Upper lobe of right lung (tissue), 1 donor: ENCODE data around the gene MGARP. TPM values are rescaled to one million over a fixed set of nuclear protein-coding genes. Genes with fewer than 3 reads are reported as not detected.

Source experiments
- ATAC-seq: fragments of 200-7000 bp; cut with Tn5 transposase; one replicate; pipeline ENCODE4 v1.9.1; 2020; ENCODE audit warnings: mild to moderate bottlenecking, moderate library complexity
- DNase-seq: peaks from one replicate; pipeline ENCODE4 v3.0.0-alpha.2; 2020
- H3K27ac ChIP-seq: fragments of 200-600 bp; one replicate; pipeline ENCODE4 v1.8.0; 2022
- H3K27me3 ChIP-seq: fragments of 200-600 bp; one replicate; pipeline ENCODE4 v1.8.0; 2022; ENCODE audit warnings: mild to moderate bottlenecking
- H3K36me3 ChIP-seq: fragments of 200-600 bp; one replicate; pipeline ENCODE4 v1.8.0; 2022
- H3K4me1 ChIP-seq: fragments of 200-600 bp; one replicate; pipeline ENCODE4 v1.8.0; 2022
- H3K4me3 ChIP-seq: fragments of 200-600 bp; one replicate; pipeline ENCODE4 v1.8.0; 2022; ENCODE audit warnings: mild to moderate bottlenecking
- H3K9me3 ChIP-seq: fragments of 200-600 bp; one replicate; pipeline ENCODE4 v1.8.0; 2022
- CTCF ChIP-seq: fragments of 200-600 bp; IDR thresholded peaks from one replicate; pipeline ENCODE4 v1.8.0; 2022; ENCODE audit warnings: antibody characterized with exemption
- intact Hi-C: fragments of 100-400 bp; cut with DNase I; formaldehyde crosslinking; loops from one replicate; pipeline ENCODE4 v1.11.0; 2022
- total RNA-seq: library from RNA; stranded (reverse); fragmentation: NEBNext Ultra II Directional; extraction: Animal tissue kit (Norgen Biotek cat#: 25700); gene quantifications from one replicate; pipeline ENCODE4 v1.2.1, GENCODE V29; 2021
- donor health status: DM: no; HTN: yes; CAD: no; lungs with severe emphysema.

The MGARP gene
- total RNA-seq, 1 donor from 2014 or later, result 0.75 TPM

DNA sequence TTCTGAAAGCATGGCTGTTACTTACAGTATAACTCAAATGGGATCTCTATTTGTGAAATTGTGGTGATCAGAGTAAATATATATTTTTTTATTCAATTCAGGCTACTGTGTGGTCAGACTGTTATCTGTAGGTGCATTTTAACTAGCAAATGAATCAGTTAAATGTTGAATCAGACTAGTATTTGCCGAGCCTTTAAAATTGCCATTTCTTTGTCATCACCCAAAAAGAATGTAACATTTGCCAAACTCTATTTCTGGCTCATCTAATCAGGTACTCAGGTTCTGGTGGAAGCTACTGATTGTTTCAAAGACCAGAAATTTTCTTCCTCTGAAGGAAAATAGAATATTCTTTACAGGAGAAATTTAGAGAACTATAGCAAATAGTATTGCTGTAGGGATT is 19.5 kb upstream of the MGARP start:
- Histone ChIP-seq H3K27me3 (no peaks in the 10 kb centered on the region), H3K4me3 (peak overlapping the region; percentile 84), H3K9me3 (no peaks in the 10 kb centered on the region), H3K27ac (no peak overlapping the region), H3K36me3 (no peaks in the 10 kb centered on the region), H3K4me1 (peaks cover 36% of the 10 kb centered on the region)
- intact Hi-C loops, result no loop called here
- no peak for ATAC-seq
- TF ChIP-seq CTCF, result no peak
- no peak for DNase-seq

DNA sequence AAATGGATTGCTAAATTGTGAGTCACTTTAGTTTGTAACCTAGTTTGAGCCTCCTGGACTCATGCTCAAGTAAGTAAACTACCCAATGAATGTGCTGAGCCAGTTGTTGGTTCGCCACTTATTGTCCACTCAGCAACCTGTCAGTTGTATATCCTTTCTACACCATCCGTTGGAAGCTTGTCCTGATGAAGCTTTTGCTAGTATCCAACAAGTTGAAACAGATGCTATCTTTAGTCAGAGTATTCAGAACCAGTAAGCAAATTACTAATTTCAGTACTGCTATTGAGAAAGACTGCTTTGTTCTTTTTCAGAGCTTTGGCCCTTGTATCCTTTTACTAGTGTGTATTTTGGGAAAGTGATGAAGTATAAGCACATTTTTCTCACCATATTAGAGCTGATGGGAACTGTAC is 17.0 kb upstream of the MGARP start:
- no peaks in the 10 kb centered on the region for H3K27me3 ChIP-seq
- H3K36me3 ChIP-seq, result peaks cover 18% of the 10 kb centered on the region
- DNase-seq (no peak), ATAC-seq (no peak)
- H3K9me3 ChIP-seq, result no peaks in the 10 kb centered on the region
- H3K27ac ChIP-seq, result no peak overlapping the region
- intact Hi-C loops, result no loop called here
- H3K4me1 ChIP-seq, result peaks cover 27% of the 10 kb centered on the region
- no peak for TF ChIP-seq CTCF
- H3K4me3 ChIP-seq, result no peak overlapping the region

DNA sequence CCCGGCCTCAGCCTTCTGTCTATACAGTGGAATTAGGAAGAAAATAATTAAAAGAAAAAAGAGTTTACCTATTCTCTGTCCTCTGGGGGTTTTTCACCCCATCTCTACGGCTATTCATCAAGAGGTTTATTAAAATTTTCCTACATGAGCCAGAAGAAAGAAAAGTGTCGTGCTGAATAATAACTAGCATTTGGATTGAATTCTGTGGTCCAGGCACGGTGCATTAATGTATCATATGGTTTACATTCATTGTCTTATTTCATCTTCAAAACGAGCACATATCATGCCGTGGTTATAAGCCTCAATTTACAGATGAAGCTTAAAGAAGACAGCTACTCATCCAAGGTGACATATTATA is 15.9 kb upstream of the MGARP start:
- no peaks in the 10 kb centered on the region for H3K9me3 ChIP-seq
- no peaks in the 10 kb centered on the region for H3K27me3 ChIP-seq
- H3K4me1 ChIP-seq, result peaks cover 27% of the 10 kb centered on the region
- peaks cover 28% of the 10 kb centered on the region for H3K36me3 ChIP-seq
- peak overlapping the region; percentile 90 for H3K27ac ChIP-seq
- no peak for DNase-seq
- H3K4me3 ChIP-seq, result peak overlapping the region; percentile 79
- no peak for TF ChIP-seq CTCF
- intact Hi-C loops, result no loop called here
- ATAC-seq, result no peak

DNA sequence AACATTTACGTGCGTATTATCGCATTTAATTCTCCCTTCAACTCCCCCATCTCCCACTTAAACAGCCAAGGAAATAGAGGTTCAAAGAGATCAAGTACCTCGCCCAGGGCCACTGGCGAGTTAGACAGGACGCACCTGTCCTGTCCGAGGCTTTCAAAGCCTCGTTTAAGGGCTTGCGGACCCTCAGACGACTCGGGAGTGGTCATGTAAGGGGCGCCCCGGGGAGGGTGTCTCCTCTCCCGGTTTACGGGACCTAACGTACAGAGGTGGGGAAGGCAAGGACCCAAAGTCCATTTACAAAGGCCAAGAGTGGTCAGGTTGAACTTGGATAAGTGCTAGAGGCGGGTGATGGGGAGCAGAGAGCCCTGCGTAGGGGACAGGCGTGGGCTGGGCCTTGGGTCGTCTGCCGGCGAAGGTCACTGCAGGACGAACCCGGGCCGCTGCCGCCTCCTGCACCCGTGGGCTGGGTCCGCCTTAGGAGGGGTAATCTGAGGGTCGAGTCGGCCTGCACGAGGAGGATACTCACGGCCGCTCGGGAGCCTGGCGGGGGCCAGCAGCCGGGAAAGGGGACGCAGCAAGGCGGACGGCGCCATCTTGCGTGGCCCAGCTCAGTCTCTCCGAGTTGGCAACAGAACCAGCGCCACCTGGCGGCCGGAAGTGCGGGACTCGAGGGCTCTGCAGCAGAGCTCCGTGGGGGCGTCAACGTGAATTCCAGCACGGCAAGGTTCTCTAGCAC is 15.3 kb upstream of the MGARP start:
- peaks cover 34% of the 10 kb centered on the region for H3K36me3 ChIP-seq
- DNase-seq (peak; percentile 98), ATAC-seq (peak; percentile 100)
- peaks cover 25% of the 10 kb centered on the region for H3K4me1 ChIP-seq
- H3K27ac ChIP-seq, result peak overlapping the region; percentile 90
- H3K9me3 ChIP-seq, result no peaks in the 10 kb centered on the region
- intact Hi-C loops, result no loop called here
- H3K4me3 ChIP-seq, result peak overlapping the region; percentile 79
- TF ChIP-seq CTCF, result peak; percentile 92
- no peaks in the 10 kb centered on the region for H3K27me3 ChIP-seq

GRCh38 chr4:139286186-139286698 is 6.2 kb upstream of the MGARP start:
- no peaks in the 10 kb centered on the region for H3K9me3 ChIP-seq
- no peaks in the 10 kb centered on the region for H3K27me3 ChIP-seq
- H3K4me1 ChIP-seq, result no peaks in the 10 kb centered on the region
- no peak for TF ChIP-seq CTCF
- no peak overlapping the region for H3K4me3 ChIP-seq
- H3K36me3 ChIP-seq, result peaks cover 22% of the 10 kb centered on the region
- DNase-seq (no peak), ATAC-seq (no peak)
- no peak overlapping the region for H3K27ac ChIP-seq
- intact Hi-C loops, result no loop called here

DNA sequence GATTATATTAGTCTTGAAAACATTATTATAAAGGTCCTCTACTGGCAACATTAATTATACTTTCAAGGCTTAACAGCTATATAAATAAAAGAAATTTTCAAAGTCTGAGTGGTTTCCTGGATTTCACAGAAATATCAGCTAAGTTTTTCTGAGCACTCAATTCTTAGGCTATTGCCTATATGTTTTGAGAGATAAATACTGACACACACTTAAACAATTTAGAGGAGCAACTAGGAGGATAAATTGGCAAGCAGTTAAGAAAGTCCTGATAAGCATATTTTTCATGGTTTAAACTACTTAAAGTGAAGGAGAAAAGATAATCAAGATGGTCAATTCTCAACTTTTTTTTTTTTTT is 2.7 kb upstream of the MGARP start:
- intact Hi-C loops, result no loop called here
- ATAC-seq, result no peak
- no peak for DNase-seq
- Histone ChIP-seq H3K27ac (no peak overlapping the region), H3K36me3 (no peaks in the 10 kb centered on the region), H3K4me1 (peaks cover 15% of the 10 kb centered on the region), H3K27me3 (peaks cover 29% of the 10 kb centered on the region), H3K9me3 (no peaks in the 10 kb centered on the region), H3K4me3 (no peak overlapping the region)
- no peak for TF ChIP-seq CTCF
